Psoas muscle (tissue), 8 donors: ENCODE data around the gene RDH5. TPM values are rescaled to one million over a fixed set of nuclear protein-coding genes. Genes with fewer than 3 reads are reported as not detected.

Experiments
- ATAC-seq, 4 donors: fragments of 200-7000 bp; cut with Tn5 transposase; one replicate each; pipeline ENCODE4 v1.9.1; 2020; ENCODE audit warnings: moderate library complexity in 3 of 4, mild to moderate bottlenecking in 2 of 4
- DNase-seq, 2 donors: peaks; one replicate each; pipeline ENCODE4 v3.0.0-alpha.2; 2020
- H3K27ac ChIP-seq: fragments of 200-600 bp; one replicate; pipeline ENCODE4 v1.8.0; 2022
- H3K27me3 ChIP-seq, 3 donors: fragments of 200-600 bp in 1 of 3; one replicate each; pipeline versions ENCODE4 v1.6.1 to v1.8.0; 2013 to 2022; ENCODE audit warnings: low read length in 2 of 3, mild to moderate bottlenecking in 2 of 3, moderate library complexity in 1 of 3; ENCODE audit not compliant: insufficient read depth in 3 of 3
- H3K36me3 ChIP-seq, 2 donors: fragments of 200-600 bp in 1 of 2; one replicate each; pipeline versions ENCODE4 v1.6.1 to v1.8.0; 2013 to 2022; ENCODE audit warnings: low read depth in 1 of 2, mild to moderate bottlenecking in 1 of 2, moderate library complexity in 1 of 2; ENCODE audit not compliant: insufficient read depth in 1 of 2
- H3K4me1 ChIP-seq: fragments of 200-600 bp; one replicate; pipeline ENCODE4 v1.8.0; 2022
- H3K4me3 ChIP-seq: fragments of 200-600 bp; one replicate; pipeline ENCODE4 v1.8.0; 2022; ENCODE audit warnings: mild to moderate bottlenecking
- H3K9me3 ChIP-seq: fragments of 200-600 bp; one replicate; pipeline ENCODE4 v1.8.0; 2022
- WGBS, 3 donors: extraction: QIAGEN DNeasy Blood & Tissue Kit; methylation state at CpG; one replicate each; pipeline versions ENCODE4 v1.1.6 to v1.1.7; 2013; 5-methylcytosine and 5-hydroxymethylcytosine counted together
- intact Hi-C, 2 donors: fragments of 100-400 bp; cut with DNase I; formaldehyde crosslinking; loops; one replicate each; pipeline versions ENCODE4 v1.11.0 to v1.14.2; 2022
- long read RNA-seq, 2 donors: library from polyadenylated mRNA; unstranded; transcript quantifications; one replicate each; pipeline ENCODE4 v2.0.0, GENCODE V29; 2021
- polyA plus RNA-seq, 3 donors: library from polyadenylated mRNA; stranded (reverse); fragments of 200-250 nt; gene quantifications; one replicate each; pipeline ENCODE4 v1.2.3, GENCODE V29; 2013
- total RNA-seq, 4 donors: library from RNA; stranded (reverse); fragmentation: NEBNext Ultra II Directional in 2 of 4; extraction: Animal tissue kit (Norgen Biotek cat#: 25700) in 2 of 4; gene quantifications; one replicate each; pipeline versions ENCODE4 v1.2.1 to v1.2.4, GENCODE V29; 2021 to 2023
- TF ChIP-seq, protein P1 (sequence below): fragments of 200-600 bp; IDR thresholded peaks from one replicate; pipeline ENCODE4 v1.8.0; 2022; ENCODE audit warnings: antibody characterized with exemption
- donor health status: healthy with polysubstance abuse.
- donor health status: DM: no; HTN: no; CAD: no; lungs with moderate emphysema.
- donor health status: Bipolar disorder and iron deficiency.
- donor health status: healthy.
- donor health status: DM: yes; HTN: yes; CAD: no.
- donor health status: DM: no; HTN: no; CAD: no.
- donor health status: DM: no; HTN: no; CAD: no.
- donor health status: DM: yes; HTN: yes; CAD: no.

RDH5 gene, protein sequence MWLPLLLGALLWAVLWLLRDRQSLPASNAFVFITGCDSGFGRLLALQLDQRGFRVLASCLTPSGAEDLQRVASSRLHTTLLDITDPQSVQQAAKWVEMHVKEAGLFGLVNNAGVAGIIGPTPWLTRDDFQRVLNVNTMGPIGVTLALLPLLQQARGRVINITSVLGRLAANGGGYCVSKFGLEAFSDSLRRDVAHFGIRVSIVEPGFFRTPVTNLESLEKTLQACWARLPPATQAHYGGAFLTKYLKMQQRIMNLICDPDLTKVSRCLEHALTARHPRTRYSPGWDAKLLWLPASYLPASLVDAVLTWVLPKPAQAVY
- total RNA-seq, result 10 to 100 TPM; 11.4 to 25.4 (median 16.0) TPM
- 10 to 100 TPM in 2 of 3 donors, 1 to 10 TPM in 1; 7.0 to 14.0 (median 11.9) TPM for polyA plus RNA-seq
- long read RNA-seq, donor 1, partial matches to known transcripts, result 0 of 2 reads
- long read RNA-seq, donor 1, other reads (novel, unspliced or antisense), result 1 of 2 reads
- long read RNA-seq, donor 2, partial matches to known transcripts, result 1 of 9 reads
- long read RNA-seq, donor 2, other reads (novel, unspliced or antisense), result 4 of 9 reads

DNA sequence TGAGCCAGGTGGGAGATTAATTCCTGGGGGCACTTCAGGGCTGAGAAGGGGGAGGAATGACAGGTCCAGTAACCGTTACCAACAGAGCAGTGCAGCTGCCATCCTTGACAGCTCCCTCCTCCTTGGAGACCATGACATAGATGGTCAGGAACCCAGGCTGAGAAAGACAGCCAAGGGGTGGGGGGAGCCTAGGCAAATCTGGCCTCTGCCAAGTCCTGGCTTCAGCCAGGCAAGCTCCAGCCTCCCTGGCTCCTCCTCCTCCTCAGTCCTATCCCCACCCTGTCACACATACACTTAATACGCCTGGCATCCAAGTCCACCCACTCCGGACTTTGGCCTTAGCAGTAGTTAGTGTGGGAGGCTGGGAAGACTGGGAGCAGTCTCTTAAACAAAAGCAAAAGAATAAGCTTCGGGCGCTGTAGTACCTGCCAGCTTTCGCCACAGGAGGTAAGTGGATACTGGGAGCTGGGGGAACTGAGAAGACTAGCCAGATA is at the start of gene RDH5:
Gene RDH5, plus strand, starts transcription at position 323 of the 494 bp plus-strand sequence. CDS start 792 bp downstream, outside the sequence.
- ATAC-seq, result peak; percentile 63 to 70 (median 64)
- peak; percentile 75 to 93 for DNase-seq
- intact Hi-C loops, result loop anchor here in 1 of 2 donors (1.0 to 2.0 kb wide), 2 partner anchors 15 to 39 kb away; a partner anchor contains a TSS

DNA sequence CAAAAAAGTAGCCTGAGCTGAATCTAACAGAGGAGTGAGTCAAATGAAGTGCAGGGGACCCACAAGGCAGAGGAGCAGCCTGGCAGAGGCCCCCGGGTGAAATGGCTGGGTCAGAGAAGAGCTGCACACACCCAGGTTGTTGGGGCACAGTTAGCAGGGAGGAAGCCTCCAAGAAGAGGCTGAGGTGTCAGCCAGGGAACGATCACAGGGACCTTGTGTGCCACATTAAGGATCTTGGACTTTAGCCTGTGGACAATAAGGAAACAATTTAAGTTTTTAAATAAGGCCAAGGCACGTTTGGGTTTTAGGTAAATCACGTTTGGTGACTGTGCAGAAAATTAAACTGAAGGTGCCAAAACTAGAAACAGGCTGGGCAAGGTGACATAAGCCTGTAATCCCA is 48.4 kb upstream of the RDH5 start:
- TF ChIP-seq, protein P1, sequence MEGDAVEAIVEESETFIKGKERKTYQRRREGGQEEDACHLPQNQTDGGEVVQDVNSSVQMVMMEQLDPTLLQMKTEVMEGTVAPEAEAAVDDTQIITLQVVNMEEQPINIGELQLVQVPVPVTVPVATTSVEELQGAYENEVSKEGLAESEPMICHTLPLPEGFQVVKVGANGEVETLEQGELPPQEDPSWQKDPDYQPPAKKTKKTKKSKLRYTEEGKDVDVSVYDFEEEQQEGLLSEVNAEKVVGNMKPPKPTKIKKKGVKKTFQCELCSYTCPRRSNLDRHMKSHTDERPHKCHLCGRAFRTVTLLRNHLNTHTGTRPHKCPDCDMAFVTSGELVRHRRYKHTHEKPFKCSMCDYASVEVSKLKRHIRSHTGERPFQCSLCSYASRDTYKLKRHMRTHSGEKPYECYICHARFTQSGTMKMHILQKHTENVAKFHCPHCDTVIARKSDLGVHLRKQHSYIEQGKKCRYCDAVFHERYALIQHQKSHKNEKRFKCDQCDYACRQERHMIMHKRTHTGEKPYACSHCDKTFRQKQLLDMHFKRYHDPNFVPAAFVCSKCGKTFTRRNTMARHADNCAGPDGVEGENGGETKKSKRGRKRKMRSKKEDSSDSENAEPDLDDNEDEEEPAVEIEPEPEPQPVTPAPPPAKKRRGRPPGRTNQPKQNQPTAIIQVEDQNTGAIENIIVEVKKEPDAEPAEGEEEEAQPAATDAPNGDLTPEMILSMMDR, result no peak
- DNase-seq (peak in 1 of 2 donors; percentile 26), ATAC-seq (no peak)
- Histone ChIP-seq H3K9me3 (no peaks in the 10 kb centered on the region), H3K27me3 (peaks cover 0 to 1% (median 0%) of the 10 kb centered on the region in 3 donors), H3K4me1 (no peaks in the 10 kb centered on the region), H3K27ac (no peak overlapping the region), H3K4me3 (no peak overlapping the region), H3K36me3 (no peaks in the 10 kb centered on the region)
- intact Hi-C loops, result loop anchor here in 1 of 2 donors (10.0 kb wide), 1 partner anchor 143 kb away; the partner anchor contains the start of genes ORMDL2 and SARNP
- WGBS, 3 donors, result 59 to 66% (median 65%) methylated on average over 4 of the region's 4 CpGs

More for the DNA sequence above, at the start of gene RDH5:
- H3K4me3 ChIP-seq, result peak within 1 kb of the TSS; percentile 52
- H3K4me1 ChIP-seq, result peaks cover 87% of the 10 kb centered on the region
- no peaks in the 10 kb centered on the region for H3K27me3 ChIP-seq
- WGBS, 3 donors, result 15 to 31% (median 30%) methylated on average over 6 of the region's 6 CpGs
- H3K36me3 ChIP-seq, result peaks cover 2 to 26% of the 10 kb centered on the region in 2 donors
- TF ChIP-seq, protein P1, result no peak
- no peaks in the 10 kb centered on the region for H3K9me3 ChIP-seq
- peak within 1 kb of the TSS; percentile 92 for H3K27ac ChIP-seq

DNA sequence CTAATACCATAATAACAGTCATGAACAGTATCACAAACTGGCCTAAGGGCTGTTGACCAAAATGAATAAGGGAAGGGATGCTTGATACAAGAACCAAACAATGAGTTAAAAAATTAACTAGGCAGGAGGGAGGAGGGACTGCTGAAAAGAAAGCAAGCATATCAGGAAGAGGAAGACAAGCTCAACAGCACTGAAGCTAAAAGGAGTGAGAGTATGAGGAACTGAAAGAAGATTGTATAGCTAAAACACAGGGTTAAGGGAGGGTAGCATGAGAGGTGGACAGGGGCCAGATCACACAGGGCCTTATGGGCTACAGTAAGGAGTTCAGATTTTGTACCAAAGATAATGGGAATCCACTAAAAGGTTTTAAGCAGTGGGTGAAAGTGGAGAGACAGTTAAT is 46.6 kb upstream of the RDH5 start:
- intact Hi-C loops, result loop anchor here in 1 of 2 donors (10.0 kb wide), 1 partner anchor 141 kb away; the partner anchor contains the start of genes ORMDL2 and SARNP
- DNase-seq (peak in 1 of 2 donors; percentile 29), ATAC-seq (no peak)
- no peak overlapping the region for H3K4me3 ChIP-seq
- no peaks in the 10 kb centered on the region for H3K36me3 ChIP-seq
- H3K27ac ChIP-seq, result no peak overlapping the region
- H3K9me3 ChIP-seq, result no peaks in the 10 kb centered on the region
- H3K27me3 ChIP-seq, result peaks cover 0 to 1% (median 0%) of the 10 kb centered on the region in 3 donors
- H3K4me1 ChIP-seq, result no peaks in the 10 kb centered on the region
- TF ChIP-seq, protein P1, result no peak

DNA sequence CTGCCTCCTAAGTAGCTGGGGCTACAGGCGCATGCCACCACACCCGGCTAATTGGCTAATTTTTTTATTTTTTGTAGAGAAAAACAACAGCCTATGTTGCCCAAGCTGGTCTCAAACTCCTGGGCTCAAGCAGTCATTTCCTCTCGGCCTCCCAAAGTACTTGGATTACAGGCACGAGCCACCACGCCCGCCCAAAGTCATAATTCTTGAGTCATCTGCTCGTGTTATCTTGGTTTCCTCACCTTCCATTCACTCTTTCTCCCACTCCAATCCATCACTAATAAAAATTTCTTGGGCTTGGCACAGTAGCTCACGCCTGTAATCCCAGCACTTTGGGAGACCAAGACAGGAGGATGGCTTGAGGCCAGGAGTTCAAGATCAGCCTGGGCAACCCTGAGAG is 44.5 kb upstream of the RDH5 start:
- DNase-seq (peak in 1 of 2 donors; percentile 20), ATAC-seq (no peak)
- intact Hi-C loops, result loop anchor here in 1 of 2 donors (10.0 kb wide), 1 partner anchor 139 kb away; the partner anchor contains the start of genes ORMDL2 and SARNP
- H3K4me3 ChIP-seq, result no peak overlapping the region
- H3K9me3 ChIP-seq, result no peaks in the 10 kb centered on the region
- no peak overlapping the region for H3K27ac ChIP-seq
- no peaks in the 10 kb centered on the region for H3K4me1 ChIP-seq
- TF ChIP-seq, protein P1, result no peak
- H3K36me3 ChIP-seq, result no peaks in the 10 kb centered on the region
- 80 to 89% (median 84%) methylated on average over 8 of the region's 8 CpGs for WGBS, 3 donors
- peaks cover 0 to 1% (median 0%) of the 10 kb centered on the region in 3 donors for H3K27me3 ChIP-seq
